ENCODE results near the gene AHNAK2.

- TF ChIP-seq POLR2AphosphoS5 (IDR thresholded peaks at IDR 0.05; ENCODE audit: control insufficient read depth, insufficient read depth, low read depth, low read length) (no peak), MCM5 (IDR thresholded peaks at IDR 0.05; ENCODE audit: low read depth) (no peak), PRDM10 (IDR thresholded peaks at IDR 0.05; ENCODE audit: partially characterized antibody) (no peak), ZNF124 (CRISPR knock-in tag; IDR thresholded peaks at IDR 0.05) (no peak), CTCF (IDR thresholded peaks at IDR 0.05 in 2 of 3, conservative IDR thresholded peaks at IDR 0.05 in 1 of 3; ENCODE audit: insufficient read depth in 2 of 3, low read depth in 1 of 3, low read length in 3 of 3) (no peak), POLR2A (conservative IDR thresholded peaks at IDR 0.05) (no peak), SOX6 (IDR thresholded peaks at IDR 0.05) (no peak), REST (IDR thresholded peaks at IDR 0.05; ENCODE audit: borderline replicate concordance) (no peak), REST (CRISPR knock-in tag; IDR thresholded peaks at IDR 0.05; ENCODE audit: low read depth) (no peak), FOXK2 (conservative IDR thresholded peaks at IDR 0.05 in 1 of 2, IDR thresholded peaks at IDR 0.05 in 1 of 2; ENCODE audit: low read depth in 2 of 2) (no peak)
These were observed 11.2 kb downstream of the AHNAK2 start for GRCh38 chr14:104966981-104967385.

Measured in K562 (cell line).